ENCODE measurements around the gene LRRC56. TPM values are rescaled to one million over a fixed set of nuclear protein-coding genes. Genes with fewer than 3 reads are reported as not detected.

The LRRC56 gene
- total and polyA plus RNA-seq, 9 of the 15 experiments (the other 6 are each of a cell fraction or from before 2014, with no cell fraction given) = 0.03 to 4.5 (median 1.0) TPM; not detected in 1

DNA sequence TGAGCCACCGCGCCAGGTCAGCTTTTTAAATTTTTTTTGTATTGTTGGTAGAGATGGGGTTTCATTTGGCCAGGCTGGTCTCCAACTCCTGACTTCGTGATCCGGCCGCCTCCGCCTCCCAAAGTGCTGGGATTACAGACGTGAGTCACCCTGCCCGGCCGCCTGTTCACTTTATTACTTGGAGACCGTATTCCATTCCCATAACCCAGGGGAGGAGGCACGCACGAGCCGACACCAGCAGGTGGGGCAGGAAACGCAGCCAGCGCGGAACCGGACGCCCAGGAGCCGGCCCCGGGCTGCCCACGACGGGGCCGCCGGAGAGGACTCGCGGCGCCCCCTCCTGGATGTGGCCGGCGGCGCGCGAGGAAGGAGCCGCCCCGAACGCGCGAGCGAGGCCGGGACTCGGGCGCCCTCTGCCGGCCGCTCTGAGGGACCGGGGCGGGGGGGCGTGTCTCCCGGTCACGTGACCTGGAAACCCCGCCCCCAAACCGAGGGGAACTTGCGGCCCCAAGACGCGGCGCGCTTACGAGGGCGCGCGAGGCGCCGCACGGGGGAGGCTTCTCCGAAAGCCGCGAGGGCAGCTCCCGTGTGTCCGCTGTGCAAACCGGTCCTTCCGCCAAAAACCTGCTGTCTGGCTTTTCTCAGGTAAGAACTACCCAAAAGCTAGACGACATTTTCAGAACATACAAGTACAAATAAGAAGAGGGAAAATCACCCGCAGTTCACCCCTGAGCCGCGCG lies 18.7 kb upstream of the LRRC56 start (continued):
- TF ChIP-seq, protein P1, sequence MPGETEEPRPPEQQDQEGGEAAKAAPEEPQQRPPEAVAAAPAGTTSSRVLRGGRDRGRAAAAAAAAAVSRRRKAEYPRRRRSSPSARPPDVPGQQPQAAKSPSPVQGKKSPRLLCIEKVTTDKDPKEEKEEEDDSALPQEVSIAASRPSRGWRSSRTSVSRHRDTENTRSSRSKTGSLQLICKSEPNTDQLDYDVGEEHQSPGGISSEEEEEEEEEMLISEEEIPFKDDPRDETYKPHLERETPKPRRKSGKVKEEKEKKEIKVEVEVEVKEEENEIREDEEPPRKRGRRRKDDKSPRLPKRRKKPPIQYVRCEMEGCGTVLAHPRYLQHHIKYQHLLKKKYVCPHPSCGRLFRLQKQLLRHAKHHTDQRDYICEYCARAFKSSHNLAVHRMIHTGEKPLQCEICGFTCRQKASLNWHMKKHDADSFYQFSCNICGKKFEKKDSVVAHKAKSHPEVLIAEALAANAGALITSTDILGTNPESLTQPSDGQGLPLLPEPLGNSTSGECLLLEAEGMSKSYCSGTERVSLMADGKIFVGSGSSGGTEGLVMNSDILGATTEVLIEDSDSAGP (CRISPR knock-in tag; IDR thresholded peaks at IDR 0.05) = no peak
- TF ChIP-seq BMI1 (IDR thresholded peaks at IDR 0.05; ENCODE audit: low read length) (no peak), ADNP (tag; IDR thresholded peaks at IDR 0.05) (no peak), MIER1 (IDR thresholded peaks at IDR 0.05; ENCODE audit: low read depth) (no peak), ZNF184 (CRISPR knock-in tag; IDR thresholded peaks at IDR 0.05) (no peak), CBX2 (IDR thresholded peaks at IDR 0.05; ENCODE audit: insufficient read depth, low read length, poor library complexity, severe bottlenecking) (no peak), CBX3 (IDR thresholded peaks at IDR 0.05; ENCODE audit: borderline replicate concordance in 1 of 2, low read length in 2 of 2) (peak in 1 of 2 experiments; percentile 57; a peak in 1 of 3 replicates), ZNF274 (IDR thresholded peaks at IDR 0.05; ENCODE audit: borderline replicate concordance, low read depth, low read length) (no peak), ZNF589 (CRISPR knock-in tag; IDR thresholded peaks at IDR 0.05; ENCODE audit: low read depth) (no peak), NFIC (IDR thresholded peaks at IDR 0.05) (peak; percentile 32), BRF1 (IDR thresholded peaks at IDR 0.05; ENCODE audit: borderline replicate concordance, extremely low read depth, insufficient read length) (no peak), TRIM28 (IDR thresholded peaks at IDR 0.05) (peak; percentile 20; the same call in 1 of the 2 replicates), POLR2G (IDR thresholded peaks at IDR 0.05; ENCODE audit: low read depth, low read length) (peak; percentile 83), ZNF140 (CRISPR knock-in tag; IDR thresholded peaks at IDR 0.05) (no peak), TBP (optimal IDR thresholded peaks at IDR 0.05; ENCODE audit: low read depth, low read length) (peak; percentile 51), MTF1 (CRISPR knock-in tag; IDR thresholded peaks at IDR 0.05; ENCODE audit: borderline replicate concordance) (no peak)
- TF ChIP-seq, protein P2, sequence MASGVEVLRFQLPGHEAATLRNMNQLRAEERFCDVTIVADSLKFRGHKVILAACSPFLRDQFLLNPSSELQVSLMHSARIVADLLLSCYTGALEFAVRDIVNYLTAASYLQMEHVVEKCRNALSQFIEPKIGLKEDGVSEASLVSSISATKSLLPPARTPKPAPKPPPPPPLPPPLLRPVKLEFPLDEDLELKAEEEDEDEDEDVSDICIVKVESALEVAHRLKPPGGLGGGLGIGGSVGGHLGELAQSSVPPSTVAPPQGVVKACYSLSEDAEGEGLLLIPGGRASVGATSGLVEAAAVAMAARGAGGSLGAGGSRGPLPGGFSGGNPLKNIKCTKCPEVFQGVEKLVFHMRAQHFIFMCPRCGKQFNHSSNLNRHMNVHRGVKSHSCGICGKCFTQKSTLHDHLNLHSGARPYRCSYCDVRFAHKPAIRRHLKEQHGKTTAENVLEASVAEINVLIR (CRISPR knock-in tag; IDR thresholded peaks at IDR 0.05) = no peak
- TF ChIP-seq, protein P3, sequence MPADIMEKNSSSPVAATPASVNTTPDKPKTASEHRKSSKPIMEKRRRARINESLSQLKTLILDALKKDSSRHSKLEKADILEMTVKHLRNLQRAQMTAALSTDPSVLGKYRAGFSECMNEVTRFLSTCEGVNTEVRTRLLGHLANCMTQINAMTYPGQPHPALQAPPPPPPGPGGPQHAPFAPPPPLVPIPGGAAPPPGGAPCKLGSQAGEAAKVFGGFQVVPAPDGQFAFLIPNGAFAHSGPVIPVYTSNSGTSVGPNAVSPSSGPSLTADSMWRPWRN (IDR thresholded peaks at IDR 0.05; ENCODE audit: low read depth) = peak; percentile 63; the same call in 1 of the 2 replicates
- TF ChIP-seq, protein P4, sequence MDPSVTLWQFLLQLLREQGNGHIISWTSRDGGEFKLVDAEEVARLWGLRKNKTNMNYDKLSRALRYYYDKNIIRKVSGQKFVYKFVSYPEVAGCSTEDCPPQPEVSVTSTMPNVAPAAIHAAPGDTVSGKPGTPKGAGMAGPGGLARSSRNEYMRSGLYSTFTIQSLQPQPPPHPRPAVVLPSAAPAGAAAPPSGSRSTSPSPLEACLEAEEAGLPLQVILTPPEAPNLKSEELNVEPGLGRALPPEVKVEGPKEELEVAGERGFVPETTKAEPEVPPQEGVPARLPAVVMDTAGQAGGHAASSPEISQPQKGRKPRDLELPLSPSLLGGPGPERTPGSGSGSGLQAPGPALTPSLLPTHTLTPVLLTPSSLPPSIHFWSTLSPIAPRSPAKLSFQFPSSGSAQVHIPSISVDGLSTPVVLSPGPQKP (CRISPR knock-in tag; IDR thresholded peaks at IDR 0.05) = no peak
- TF ChIP-seq, protein P5, sequence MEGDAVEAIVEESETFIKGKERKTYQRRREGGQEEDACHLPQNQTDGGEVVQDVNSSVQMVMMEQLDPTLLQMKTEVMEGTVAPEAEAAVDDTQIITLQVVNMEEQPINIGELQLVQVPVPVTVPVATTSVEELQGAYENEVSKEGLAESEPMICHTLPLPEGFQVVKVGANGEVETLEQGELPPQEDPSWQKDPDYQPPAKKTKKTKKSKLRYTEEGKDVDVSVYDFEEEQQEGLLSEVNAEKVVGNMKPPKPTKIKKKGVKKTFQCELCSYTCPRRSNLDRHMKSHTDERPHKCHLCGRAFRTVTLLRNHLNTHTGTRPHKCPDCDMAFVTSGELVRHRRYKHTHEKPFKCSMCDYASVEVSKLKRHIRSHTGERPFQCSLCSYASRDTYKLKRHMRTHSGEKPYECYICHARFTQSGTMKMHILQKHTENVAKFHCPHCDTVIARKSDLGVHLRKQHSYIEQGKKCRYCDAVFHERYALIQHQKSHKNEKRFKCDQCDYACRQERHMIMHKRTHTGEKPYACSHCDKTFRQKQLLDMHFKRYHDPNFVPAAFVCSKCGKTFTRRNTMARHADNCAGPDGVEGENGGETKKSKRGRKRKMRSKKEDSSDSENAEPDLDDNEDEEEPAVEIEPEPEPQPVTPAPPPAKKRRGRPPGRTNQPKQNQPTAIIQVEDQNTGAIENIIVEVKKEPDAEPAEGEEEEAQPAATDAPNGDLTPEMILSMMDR (IDR thresholded peaks at IDR 0.05 in 2 of 3, conservative IDR thresholded peaks at IDR 0.05 in 1 of 3; ENCODE audit: insufficient read depth in 2 of 3, low read depth in 1 of 3, low read length in 3 of 3) = peak; percentile 91 to 99 (median 99)
